NCI-H748 (cell line): ENCODE results near the gene DDIT3.
"Not testable (repeated sequence)": the region's sequence is repeated elsewhere in the genome, so short reads cannot be mapped to it uniquely, and the experiment has no call there.

ENCODE experiments used
- DNase-seq: peaks from one replicate; lab custom pipeline; 2025; ENCODE audit not compliant: unreplicated experiment; lab: John Stamatoyannopoulos, UW

DDIT3 gene

DNA sequence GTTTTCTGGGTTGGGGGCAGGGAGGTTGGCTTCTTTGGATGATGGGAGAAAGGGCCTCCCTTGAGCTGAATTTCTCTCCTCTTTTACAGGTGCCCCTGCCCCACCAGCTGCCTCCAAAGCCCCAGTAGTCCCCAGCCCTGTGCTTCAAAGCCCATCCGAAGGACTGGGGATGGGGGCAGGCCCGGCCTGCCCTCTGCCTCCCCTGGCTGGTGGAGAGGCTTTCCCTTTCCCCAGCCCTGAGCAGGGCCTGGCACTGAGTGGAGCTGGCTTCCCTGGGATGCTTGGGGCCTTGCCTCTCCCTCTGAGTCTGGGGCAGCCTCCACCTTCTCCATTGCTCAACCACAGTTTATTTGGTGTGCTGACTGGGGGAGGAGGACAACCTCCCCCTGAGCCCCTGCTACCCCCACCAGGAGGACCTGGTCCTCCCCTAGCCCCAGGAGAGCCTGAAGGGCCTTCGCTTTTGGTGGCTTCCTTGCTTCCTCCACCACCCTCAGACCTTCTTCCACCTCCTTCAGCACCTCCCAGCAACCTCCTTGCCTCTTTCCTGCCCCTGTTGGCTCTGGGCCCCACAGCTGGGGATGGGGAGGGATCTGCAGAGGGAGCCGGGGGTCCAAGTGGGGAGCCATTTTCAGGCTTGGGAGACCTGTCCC is 6.3 kb upstream of the DDIT3 start:
- no peak for DNase-seq

DNA sequence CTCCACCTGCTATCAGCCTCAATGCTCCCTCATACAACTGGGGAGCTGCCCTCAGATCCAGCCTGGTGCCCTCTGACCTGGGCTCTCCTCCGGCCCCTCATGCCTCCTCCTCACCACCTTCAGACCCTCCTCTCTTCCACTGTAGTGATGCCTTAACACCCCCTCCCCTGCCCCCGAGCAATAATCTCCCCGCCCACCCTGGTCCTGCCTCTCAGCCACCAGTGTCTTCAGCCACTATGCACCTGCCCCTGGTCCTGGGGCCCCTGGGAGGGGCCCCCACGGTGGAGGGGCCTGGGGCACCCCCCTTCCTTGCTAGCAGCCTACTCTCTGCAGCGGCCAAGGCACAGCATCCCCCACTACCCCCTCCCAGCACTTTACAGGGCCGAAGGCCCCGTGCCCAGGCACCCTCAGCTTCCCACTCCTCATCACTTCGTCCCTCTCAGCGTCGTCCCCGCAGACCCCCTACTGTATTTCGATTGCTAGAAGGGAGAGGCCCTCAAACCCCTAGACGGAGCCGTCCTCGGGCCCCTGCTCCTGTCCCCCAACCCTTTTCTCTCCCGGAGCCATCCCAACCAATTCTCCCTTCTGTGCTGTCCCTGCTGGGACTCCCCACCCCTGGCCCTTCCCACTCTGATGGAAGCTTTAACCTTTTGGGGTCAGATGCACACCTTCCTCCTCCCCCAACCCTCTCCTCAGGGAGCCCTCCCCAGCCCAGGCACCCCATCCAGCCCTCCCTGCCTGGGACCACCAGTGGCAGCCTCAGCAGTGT is 5.5 kb upstream of the DDIT3 start:
- DNase-seq = no peak

- peak; percentile 21 for DNase-seq
These were observed 4.7 kb upstream of the DDIT3 start for GRCh38 chr12:57524814-57525614.

DNA sequence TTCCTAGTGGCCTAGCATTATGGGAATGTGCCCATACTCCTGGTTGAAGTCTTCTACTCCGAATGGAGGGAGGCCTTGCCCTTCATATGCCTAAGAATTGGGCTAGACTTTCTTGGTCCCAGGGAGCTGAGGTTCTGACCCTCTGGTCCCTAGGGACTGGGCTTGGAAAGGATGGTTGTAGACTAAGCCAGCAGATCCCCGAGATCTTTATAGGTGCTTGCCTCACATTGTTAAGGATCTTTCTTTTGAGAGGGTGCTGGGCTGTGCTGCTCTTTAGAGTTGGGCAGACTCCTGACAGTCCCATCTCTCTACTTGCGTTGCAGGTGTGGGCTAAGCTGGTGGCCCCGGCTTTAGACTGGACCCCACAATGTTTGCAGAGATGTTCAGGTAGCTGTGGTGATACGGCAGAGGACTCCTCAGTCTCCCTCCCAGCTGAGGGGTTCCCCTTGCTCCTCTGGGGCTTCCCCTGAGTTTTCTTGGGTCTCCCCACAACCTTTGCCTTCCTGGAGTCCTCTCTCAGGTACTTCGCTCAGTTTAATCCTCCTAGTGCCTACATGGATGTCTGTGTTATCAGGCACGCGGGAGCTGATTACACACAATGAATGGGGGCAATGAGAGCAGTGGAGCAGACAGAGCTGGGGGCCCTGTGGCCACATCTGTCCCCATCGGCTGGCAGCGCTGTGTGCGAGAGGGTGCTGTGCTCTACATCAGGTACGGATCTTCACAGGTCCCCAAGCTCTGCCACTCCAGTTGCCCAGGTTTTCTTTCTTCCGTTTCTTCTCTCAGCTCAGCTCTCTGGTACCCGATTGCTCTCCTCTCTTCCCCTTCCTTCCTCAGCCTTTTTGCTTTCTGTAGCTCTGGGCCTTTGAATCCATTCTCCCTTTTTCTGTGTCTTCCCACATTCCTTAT is 3.6 kb upstream of the DDIT3 start:
- DNase-seq = no peak

DNA sequence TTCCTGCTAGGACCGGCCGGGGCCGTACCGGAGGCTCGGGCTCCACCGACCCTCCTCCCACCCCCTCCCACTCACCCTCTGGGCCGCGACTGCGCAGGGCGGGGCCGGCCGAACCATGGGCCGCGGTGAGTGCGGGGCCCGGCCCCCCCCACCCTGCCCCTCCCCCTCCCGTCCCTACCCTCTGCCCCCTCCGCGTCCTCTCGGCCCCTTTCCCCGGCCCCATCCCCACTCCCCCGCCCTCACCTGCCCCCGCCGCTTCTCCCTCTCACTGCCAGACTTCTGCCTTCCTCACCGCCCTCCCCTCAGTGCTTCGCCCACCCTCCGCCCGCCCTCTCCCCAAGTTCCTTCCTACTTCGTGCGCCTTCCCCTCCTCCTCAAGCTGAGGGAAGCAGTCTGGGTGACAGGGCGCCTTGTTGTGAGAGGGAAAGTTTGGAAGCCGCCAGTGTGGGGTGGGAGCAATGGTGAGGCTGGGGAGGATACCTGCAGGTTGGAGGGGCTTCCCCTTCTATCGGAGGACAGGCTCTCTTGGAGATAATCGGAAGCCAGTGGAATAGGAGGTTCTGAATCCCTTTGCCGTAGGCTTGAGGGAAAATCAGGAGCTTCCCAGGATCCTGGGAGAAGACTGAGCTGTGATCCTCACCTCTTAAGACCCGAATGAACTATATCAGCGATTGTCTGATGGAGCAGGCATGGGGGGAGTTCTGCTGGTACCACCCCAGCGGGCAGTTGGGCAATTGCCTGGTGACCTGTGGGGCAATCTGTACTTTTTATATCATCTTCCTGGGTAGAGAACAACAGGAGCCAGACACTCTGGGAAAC is 2.8 kb upstream of the DDIT3 start:
- DNase-seq = peak; percentile 62

- DNase-seq = peak; percentile 94
These were observed 1.9 kb upstream of the DDIT3 start, which contains the start of gene MBD6 for GRCh38 chr12:57522011-57522886. Gene MBD6 (plus strand): TSS chr12:57522824. CDS start chr12:57524304, 1,480 bp downstream.

GRCh38 chr12:57521525-57522010 is 1.3 kb upstream of the DDIT3 start:
- peak; percentile 36 for DNase-seq

DNA sequence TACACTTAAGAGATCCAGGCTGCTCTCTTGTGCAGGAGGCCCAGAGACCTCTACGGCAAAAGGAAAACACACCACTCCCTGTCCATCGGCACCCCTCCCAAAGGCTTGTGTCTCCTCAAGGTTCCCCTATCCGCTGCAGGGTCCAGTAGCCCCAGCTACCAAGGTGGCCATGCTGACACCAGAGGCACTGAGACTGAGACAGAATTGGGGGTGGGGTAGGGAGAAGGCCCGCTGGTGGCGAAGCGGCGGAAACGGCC is 590 bp downstream of the DDIT3 start:
- DNase-seq = peak; percentile 54

DNA sequence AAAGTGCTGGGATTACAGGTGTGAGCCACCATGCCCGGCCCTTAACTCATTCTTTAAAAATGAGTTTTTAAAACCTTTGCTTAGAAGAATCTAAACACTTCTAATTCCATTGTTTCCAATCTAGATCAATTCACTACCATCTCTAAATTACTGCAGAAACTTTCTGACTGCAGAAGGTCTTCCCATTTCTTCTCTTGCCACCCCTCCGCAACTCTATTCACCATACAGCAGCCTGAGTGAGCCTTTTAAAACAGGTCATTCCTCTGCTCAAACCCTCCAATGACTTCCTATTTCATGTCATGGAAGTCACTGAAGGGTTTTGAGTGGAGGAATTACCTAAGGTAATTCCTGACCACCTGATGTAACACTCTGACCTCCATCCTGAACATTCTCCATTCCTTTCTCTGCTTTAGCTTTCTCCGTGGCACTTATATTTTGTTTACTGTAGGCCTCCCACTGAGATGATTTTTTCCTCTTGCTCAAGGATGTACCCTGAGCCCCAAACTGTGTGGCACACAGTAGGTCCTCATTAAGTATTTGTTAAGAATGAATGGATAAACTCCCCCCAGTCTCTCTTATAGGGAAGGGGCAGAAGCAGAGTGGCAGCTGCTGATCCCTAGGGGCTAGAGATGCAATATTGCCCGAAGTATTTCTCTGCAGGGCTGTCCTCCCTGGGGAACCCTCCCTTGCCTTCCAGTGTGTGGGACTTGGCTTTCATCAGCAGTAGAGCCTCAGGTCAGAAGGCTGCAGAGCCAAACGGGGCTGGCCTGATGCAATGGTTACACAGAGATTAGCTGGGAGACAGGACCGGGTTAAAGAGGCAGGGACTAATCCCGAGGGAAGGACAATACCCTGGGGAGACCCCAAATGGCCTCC is 1.2 kb downstream of the DDIT3 start:
- DNase-seq = peak; percentile 50

- DNase-seq = no peak
These were observed 2.0 kb downstream of the DDIT3 start for GRCh38 chr12:57518176-57518919.

GRCh38 chr12:57517718-57518117 is 2.6 kb downstream of the DDIT3 start:
- DNase-seq = not testable (repeated sequence)

- DNase-seq = no peak
These were observed 3.1 kb downstream of the DDIT3 start for GRCh38 chr12:57517187-57517586.

- DNase-seq = no peak
These were observed 3.6 kb downstream of the DDIT3 start for GRCh38 chr12:57516617-57517153.

- DNase-seq = no peak
These were observed 4.3 kb downstream of the DDIT3 start for GRCh38 chr12:57515934-57516541.

DNA sequence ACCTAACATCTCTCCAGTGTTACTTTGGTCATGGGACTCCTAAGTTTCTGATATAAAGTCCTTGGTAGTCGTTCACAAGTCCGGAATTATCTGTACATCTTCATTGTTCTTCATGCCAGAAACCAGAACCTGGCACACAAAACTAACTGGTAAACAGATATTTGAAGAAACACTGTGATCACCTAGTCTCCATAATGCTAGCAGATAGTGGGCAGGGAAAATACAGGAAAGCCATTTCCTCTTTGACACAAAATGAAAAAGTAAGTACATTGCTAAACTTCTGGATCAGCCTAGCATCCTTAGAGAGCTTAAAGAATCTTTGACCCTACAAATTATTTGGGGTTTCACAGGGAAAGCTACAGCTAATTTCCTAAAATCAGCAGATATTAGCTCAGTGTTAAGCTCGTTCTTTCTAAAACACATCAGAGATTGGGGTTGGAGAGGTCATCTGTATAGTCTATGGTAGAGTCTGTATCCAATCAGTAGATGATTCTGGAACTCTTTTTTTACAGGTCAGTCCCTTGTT is 4.8 kb downstream of the DDIT3 start:
- DNase-seq = no peak

DNA sequence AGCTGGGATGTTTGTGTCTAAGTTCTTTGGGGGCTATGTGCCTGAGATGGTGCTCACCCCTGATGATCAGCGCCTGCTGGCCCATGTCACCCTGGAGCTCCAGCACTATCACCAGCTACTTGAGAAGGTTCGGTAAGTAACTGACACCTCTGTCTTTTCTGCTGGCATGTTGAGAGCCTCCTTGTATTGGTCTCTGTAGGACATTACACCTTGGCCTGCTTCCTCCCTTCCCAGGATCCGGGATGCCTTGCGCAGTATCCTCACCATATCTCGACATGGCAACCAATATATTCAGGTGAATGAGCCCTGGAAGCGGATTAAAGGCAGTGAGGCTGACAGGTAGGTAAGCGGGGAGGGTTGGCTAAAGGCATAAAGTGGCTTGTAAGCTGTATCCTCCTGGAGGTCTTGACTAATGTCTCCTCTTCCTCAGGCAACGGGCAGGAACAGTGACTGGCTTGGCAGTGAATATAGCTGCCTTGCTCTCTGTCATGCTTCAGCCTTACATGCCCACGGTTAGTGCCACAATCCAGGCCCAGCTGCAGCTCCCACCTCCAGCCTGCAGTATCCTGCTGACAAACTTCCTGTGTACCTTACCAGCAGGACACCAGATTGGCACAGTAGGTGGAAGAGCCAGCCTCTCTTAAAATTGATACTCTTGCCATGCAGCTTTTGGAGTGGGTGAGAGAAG is 5.5 kb downstream of the DDIT3 start:
- no peak for DNase-seq
